Esophagus (tissue), 2 donors: ENCODE measurements around the gene FAM110C. TPM values are rescaled to one million over a fixed set of nuclear protein-coding genes. Genes with fewer than 3 reads are reported as not detected.

Experiments
- H3K27ac ChIP-seq, 2 donors: one replicate each; pipeline ENCODE4 v1.5.1; 2013; ENCODE audit warnings: low read depth in 2 of 2, mild to moderate bottlenecking in 2 of 2, inconsistent platforms in 1 of 2, low read length in 1 of 2, moderate library complexity in 1 of 2
- H3K27me3 ChIP-seq, 2 donors: one replicate each; pipeline ENCODE4 v1.6.1; 2013; ENCODE audit warnings: low read length in 2 of 2, control low read depth in 1 of 2, mild to moderate bottlenecking in 1 of 2; ENCODE audit not compliant: insufficient read depth in 2 of 2, control insufficient read depth in 1 of 2
- H3K36me3 ChIP-seq, 2 donors: one replicate each; pipeline ENCODE4 v1.6.1; 2013; ENCODE audit warnings: low read length in 1 of 2; ENCODE audit not compliant: control insufficient read depth in 2 of 2, insufficient read depth in 2 of 2
- H3K4me1 ChIP-seq, 2 donors: one replicate each; pipeline ENCODE4 v1.6.1; 2013; ENCODE audit warnings: low read length in 1 of 2; ENCODE audit not compliant: control insufficient read depth in 2 of 2, insufficient read depth in 2 of 2
- H3K4me3 ChIP-seq, 2 donors: one replicate each; pipeline ENCODE4 v1.5.1; 2013; ENCODE audit warnings: low read length in 2 of 2, mild to moderate bottlenecking in 2 of 2, low read depth in 1 of 2, moderate library complexity in 1 of 2
- H3K9me3 ChIP-seq, 2 donors: one replicate each; pipeline ENCODE4 v1.6.1; 2013; ENCODE audit warnings: mild to moderate bottlenecking in 2 of 2, low read depth in 1 of 2, low read length in 1 of 2, moderate library complexity in 1 of 2; ENCODE audit not compliant: control insufficient read depth in 2 of 2, insufficient read depth in 1 of 2
- WGBS, 2 donors: extraction: QIAGEN DNeasy Blood & Tissue Kit; methylation state at CpG; one replicate each; pipeline ENCODE4 v1.1.7; 2013; 5-methylcytosine and 5-hydroxymethylcytosine counted together
- polyA plus RNA-seq, 2 donors: library from polyadenylated mRNA; stranded (reverse); fragments of 200-250 nt; gene quantifications; one replicate each; pipeline ENCODE4 v1.2.3, GENCODE V29; 2013
- donor health status: healthy with polysubstance abuse.
- donor health status: Bipolar disorder and iron deficiency.

FAM110C gene
- polyA plus RNA-seq, 2 donors, result 23.2 to 31.1 TPM

DNA sequence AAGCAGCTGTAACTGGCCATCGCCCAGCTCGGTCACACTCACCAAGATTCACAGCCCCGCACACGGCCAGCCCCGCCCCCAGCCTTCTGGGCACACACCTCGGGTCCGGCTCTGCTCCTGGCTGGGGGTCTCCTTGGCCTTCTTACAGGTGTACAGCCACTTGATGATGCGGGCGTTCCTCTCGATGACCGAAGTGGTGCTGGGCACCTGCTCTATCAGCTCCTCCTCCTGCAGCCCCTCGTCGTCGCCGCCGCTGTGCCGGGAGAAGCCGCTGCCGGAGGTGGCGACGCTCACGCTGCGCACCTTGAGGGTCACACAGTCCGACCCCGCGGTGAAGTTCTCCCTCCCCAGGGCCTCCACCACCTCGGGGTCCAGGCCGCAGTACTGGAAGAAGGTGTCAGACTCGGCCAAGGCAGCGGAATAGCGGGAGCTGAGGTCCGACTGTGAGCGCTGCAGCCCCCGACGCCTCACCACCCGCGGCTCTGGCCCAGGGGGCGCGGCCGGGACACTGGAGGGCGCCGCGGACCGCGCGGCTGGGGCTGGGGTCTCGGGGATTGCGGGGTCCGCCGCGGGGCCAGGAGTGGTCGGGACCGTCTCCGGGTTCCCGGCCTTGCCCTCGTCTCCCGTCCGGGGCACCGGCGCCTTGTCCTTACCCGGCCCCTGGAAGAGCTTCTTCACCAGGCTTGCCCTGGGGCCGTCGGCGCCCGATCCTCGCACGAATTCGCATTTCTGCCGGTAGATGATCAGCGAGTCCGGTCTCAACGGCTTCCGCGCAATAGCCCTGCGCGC, 769 bp downstream of the FAM110C start:
- H3K27ac ChIP-seq, result peak overlapping the region; percentile 92 to 98
- H3K36me3 ChIP-seq, result peaks cover 0 to 3% of the 10 kb centered on the region in 2 donors
- WGBS, 2 donors, result 2 to 4% methylated on average over 49 to 76 of the region's 76 CpGs
- H3K4me3 ChIP-seq, result peak overlapping the region; percentile 66 to 93
- no peaks in the 10 kb centered on the region for H3K4me1 ChIP-seq
- H3K9me3 ChIP-seq, result peaks cover 0 to 3% of the 10 kb centered on the region in 2 donors
- peaks cover 0 to 2% of the 10 kb centered on the region in 2 donors for H3K27me3 ChIP-seq

DNA sequence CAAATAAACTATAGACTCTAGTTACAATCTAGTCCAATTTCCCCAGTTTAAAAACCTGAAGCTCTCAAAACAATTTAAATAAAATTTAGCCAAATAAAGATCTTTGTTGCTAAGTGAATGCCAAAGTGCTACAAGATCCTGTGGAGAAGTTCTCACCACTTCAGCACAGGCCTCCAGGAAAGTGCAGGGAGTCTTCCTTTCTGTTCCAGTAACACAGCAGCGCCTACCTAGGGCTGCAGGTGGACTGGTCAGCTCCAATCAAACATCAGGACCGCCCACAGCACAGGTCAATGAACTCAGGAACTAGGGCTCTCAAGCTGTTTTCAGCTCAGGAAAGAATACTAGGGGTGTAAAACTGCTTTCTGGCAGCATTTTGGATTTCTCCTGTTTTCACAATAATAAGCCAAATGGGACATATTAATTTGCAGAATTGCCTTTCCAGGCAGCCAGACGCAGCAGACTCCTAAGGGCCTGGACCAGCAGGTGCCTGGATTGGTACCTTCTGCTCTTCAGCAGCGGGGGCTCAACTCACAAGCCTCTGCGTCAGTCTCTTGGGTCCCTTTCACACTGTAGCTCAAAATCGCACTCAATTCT, 1.5 kb downstream of the FAM110C start:
- H3K27ac ChIP-seq, result peak overlapping the region; percentile 92 to 98
- H3K27me3 ChIP-seq, result peaks cover 0 to 2% of the 10 kb centered on the region in 2 donors
- H3K4me3 ChIP-seq, result peak overlapping the region; percentile 66 to 93
- H3K36me3 ChIP-seq, result peaks cover 0 to 3% of the 10 kb centered on the region in 2 donors
- no peaks in the 10 kb centered on the region for H3K4me1 ChIP-seq
- WGBS, 2 donors, result 19 to 24% methylated on average over 6 of the region's 6 CpGs
- H3K9me3 ChIP-seq, result peaks cover 0 to 3% of the 10 kb centered on the region in 2 donors

DNA sequence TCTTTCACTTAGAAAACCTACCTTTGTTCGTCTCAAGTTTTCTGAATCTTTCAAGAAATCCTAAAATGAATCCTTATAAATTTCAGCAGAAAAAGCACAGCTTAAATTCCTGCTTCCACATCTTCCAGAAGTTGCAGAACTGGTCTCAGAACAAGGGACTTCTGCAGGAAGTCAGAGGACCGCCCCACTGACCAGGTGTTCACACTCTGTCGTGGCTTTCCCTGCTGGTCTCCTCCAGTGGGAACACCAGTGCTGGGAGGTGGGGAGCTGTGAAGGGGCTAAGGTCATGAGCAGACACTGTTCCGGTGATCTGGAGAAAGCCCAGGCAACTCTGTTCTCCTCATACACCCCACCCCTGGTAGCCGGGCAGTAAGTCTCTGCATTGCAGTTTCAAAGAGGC, 3.5 kb downstream of the FAM110C start:
- H3K4me3 ChIP-seq, result peak overlapping the region; percentile 41 to 66
- WGBS, 2 donors, result 41 to 44% methylated on average over 5 of the region's 5 CpGs
- H3K27me3 ChIP-seq, result peaks cover 0 to 2% of the 10 kb centered on the region in 2 donors
- peak overlapping the region; percentile 57 to 88 for H3K27ac ChIP-seq
- H3K9me3 ChIP-seq, result peaks cover 0 to 3% of the 10 kb centered on the region in 2 donors
- no peaks in the 10 kb centered on the region for H3K4me1 ChIP-seq
- H3K36me3 ChIP-seq, result peaks cover 0 to 3% of the 10 kb centered on the region in 2 donors

DNA sequence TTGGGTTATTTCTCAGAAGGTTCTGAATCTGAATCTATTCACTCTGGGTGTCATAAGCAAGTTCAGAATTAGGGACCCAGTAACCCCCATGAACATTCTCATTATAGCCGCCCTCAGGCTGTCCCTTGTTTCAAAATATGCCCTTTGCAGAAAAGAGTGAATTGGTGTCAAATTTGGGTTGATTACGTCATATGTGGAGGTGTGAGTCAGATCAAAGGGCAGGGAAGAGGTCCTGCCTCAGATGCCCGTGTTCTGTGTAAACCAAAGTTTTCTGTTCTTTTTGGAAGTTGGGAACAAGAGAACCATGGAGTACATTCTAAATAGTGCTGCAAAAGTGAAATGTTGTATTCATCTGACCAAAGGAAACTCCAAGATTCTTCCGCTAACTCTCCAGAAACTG, 5.8 kb downstream of the FAM110C start:
- H3K4me1 ChIP-seq, result peaks cover 0 to 2% of the 10 kb centered on the region in 2 donors
- WGBS, 2 donors, result 56 to 64% methylated on average over 4 of the region's 4 CpGs

DNA sequence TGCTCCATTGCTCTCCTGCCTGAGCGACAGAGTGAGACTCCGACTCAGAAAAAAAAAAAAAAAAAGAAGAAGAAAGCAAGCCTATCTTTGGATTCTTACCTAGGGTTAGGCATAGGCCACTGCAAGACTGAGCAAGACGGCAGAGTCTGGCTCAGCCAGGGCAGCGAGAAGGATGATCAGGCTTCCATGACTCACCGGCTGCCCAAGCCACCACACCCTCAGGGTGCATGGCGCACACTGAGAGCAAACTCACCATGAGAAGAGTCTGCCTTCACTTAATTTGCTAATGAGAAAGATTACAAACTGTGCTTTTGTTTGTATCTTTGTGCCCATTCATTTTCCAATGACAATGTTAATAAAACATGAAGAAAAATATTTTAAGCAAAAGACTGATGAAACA, 8.2 kb downstream of the FAM110C start:
- Histone ChIP-seq H3K27me3 (no peaks in the 10 kb centered on the region), H3K36me3 (no peaks in the 10 kb centered on the region), H3K4me1 (peaks cover 0 to 2% of the 10 kb centered on the region in 2 donors), H3K27ac (peak overlapping the region; percentile 84 to 86), H3K4me3 (no peak overlapping the region), H3K9me3 (no peaks in the 10 kb centered on the region)
- 56 to 63% methylated on average over 6 of the region's 6 CpGs for WGBS, 2 donors

More for the DNA sequence above, 5.8 kb downstream of the FAM110C start:
- Histone ChIP-seq H3K36me3 (peaks cover 0 to 2% of the 10 kb centered on the region in 2 donors), H3K9me3 (no peaks in the 10 kb centered on the region), H3K27ac (peak overlapping the region; percentile 59 to 61), H3K4me3 (peak overlapping the region in 1 of 2 donors; percentile 66), H3K27me3 (no peaks in the 10 kb centered on the region)

DNA sequence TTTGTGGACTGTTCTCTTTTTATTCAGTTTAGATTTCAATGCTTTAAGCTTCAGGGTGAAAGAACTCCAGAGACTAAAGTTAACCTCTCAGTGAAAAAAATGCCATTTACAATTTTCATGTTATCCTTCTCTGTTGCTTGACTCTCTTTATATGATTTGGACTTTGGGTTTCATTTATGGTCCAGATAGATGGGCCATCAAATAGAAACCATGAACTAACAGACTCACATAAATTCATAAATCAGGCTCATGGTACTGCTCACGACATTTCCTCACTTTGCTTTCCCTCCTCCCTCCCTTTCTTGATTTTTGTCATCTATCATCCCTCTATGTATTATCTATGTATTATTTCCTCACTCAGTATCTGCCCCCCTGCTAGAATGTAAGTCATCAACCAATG, 10.0 kb downstream of the FAM110C start:
- peak overlapping the region; percentile 42 to 52 for H3K27ac ChIP-seq
- no peaks in the 10 kb centered on the region for H3K9me3 ChIP-seq
- H3K4me3 ChIP-seq, result no peak overlapping the region
- no peaks in the 10 kb centered on the region for H3K36me3 ChIP-seq
- H3K27me3 ChIP-seq, result no peaks in the 10 kb centered on the region
- peaks cover 4% of the 10 kb centered on the region in 2 donors for H3K4me1 ChIP-seq
- WGBS, 2 donors, result 63 to 74% methylated on average over 1 of the region's 1 CpG

DNA sequence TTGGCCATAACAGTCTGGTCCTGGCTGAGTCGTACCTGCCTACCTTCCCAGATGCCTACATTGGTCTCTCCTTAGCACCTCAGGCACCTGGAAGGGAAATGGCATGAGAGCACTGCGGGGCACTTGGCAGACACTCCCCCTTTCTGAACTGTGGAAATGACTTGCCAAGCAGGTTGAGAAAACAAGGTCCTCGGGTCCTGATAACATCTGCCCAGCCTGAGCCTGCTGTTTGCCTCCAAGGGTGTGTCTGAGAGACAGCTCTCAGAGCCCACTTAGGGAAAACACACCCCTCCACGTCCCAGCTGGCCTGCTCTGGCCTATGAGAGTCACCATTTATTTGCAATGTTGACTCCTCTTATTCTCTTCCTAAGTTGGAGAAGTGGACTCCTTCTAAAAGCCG, 10.5 kb downstream of the FAM110C start:
- H3K27ac ChIP-seq, result peak overlapping the region; percentile 42 to 91
- H3K4me3 ChIP-seq, result no peak overlapping the region
- WGBS, 2 donors, result 37 to 39% methylated on average over 5 of the region's 5 CpGs
- H3K9me3 ChIP-seq, result no peaks in the 10 kb centered on the region
- no peaks in the 10 kb centered on the region for H3K36me3 ChIP-seq
- H3K4me1 ChIP-seq, result peaks cover 4 to 7% of the 10 kb centered on the region in 2 donors
- no peaks in the 10 kb centered on the region for H3K27me3 ChIP-seq

DNA sequence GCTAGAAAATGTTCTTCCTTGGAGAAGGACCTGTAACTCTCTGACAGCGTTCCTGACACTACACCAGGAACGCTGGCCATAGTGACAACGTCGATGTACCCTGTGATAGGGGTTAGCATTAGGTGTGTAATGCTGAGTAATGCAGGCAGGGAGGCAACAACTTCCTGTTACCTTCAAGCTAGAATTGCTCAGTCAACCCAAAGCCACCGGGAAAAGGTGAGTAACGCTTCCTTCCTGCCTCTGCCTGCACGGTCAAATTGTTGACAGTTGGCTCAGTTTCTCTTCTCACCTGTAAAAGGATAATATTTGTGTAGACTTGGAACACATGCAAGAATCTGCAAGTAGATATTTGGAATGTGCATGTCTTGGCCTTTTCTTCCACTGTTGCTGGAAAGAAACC, 12.7 kb downstream of the FAM110C start:
- H3K9me3 ChIP-seq, result no peaks in the 10 kb centered on the region
- H3K27me3 ChIP-seq, result no peaks in the 10 kb centered on the region
- H3K27ac ChIP-seq, result peak overlapping the region; percentile 71 to 73
- peaks cover 4 to 17% of the 10 kb centered on the region in 2 donors for H3K4me1 ChIP-seq
- no peaks in the 10 kb centered on the region for H3K36me3 ChIP-seq
- H3K4me3 ChIP-seq, result no peak overlapping the region
- WGBS, 2 donors, result 28 to 31% methylated on average over 7 of the region's 7 CpGs

DNA sequence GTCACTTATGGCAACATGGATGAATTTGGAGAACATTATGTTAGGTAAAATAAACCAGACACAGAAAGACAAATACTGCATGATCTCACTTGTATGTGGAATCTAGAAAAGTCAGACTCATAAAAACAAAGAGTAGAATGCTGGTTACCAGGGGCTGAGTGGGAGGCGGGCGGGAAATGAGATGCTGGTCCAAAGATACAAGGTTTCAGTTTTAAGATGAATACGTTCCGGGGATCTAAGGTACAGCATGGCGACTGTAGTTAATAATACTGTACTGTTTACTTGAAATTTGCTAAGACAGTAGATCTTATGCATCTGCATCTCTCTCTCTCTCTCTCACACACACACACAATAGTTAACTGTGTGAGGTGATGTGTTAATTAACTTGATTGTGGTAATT, 14.2 kb downstream of the FAM110C start:
- WGBS, 2 donors, result 68 to 75% methylated on average over 5 of the region's 5 CpGs
- no peak overlapping the region for H3K27ac ChIP-seq
- no peak overlapping the region for H3K4me3 ChIP-seq
- H3K27me3 ChIP-seq, result no peaks in the 10 kb centered on the region
- no peaks in the 10 kb centered on the region for H3K36me3 ChIP-seq
- H3K4me1 ChIP-seq, result peaks cover 4 to 18% of the 10 kb centered on the region in 2 donors
- no peaks in the 10 kb centered on the region for H3K9me3 ChIP-seq
